HepG2 (cell line): ENCODE results near the gene RFX7. TPM values are rescaled to one million over a fixed set of nuclear protein-coding genes. Genes with fewer than 3 reads are reported as not detected.

Experiments
- ATAC-seq: fragments of 200-7000 bp; cut with Tn5 transposase; 3 replicates; pipeline ENCODE4 v1.9.1; 2020; ENCODE audit warnings: mild to moderate bottlenecking, moderate library complexity
- BruUV-seq: library from RNA; stranded (reverse); fragments of 400-500 nt; replicated peaks from 2 replicates; lab custom pipeline; 2021; lab: Mats Ljungman, UMichigan
- CTCF ChIA-PET: fragments of 300-600 bp; formaldehyde crosslinking; extraction: SDS; loops from one replicate; lab custom pipeline; 2021; ENCODE audit warnings: low total read pairs, inconsistent platforms, low intra/inter-chr PET ratio; lab: Yijun Ruan, JAX
- POLR2A ChIA-PET: fragments of 350-600 bp; sonication (Branson Sonifier 250); formaldehyde crosslinking; loops from one replicate; lab custom pipeline; 2020; ENCODE audit warnings: antibody characterized with exemption, inconsistent platforms; lab: Yijun Ruan, JAX
- DNase-seq: peaks from one replicate; pipeline ENCODE4 v3.0.0-alpha.2; 2015; ENCODE audit warnings: low spot score
- FAIRE-seq: peaks from 3 replicates; lab custom pipeline; 2011; peaks lifted over from hg19 to GRCh38; lab: Jason Lieb, UNC
- H2AFZ ChIP-seq: one replicate; pipeline ENCODE4 v1.6.1; 2011; ENCODE audit warnings: low read length, inconsistent platforms
- H3K27ac ChIP-seq: fragments of 300-600 bp; 3 replicates; pipeline ENCODE4 v1.8.0; 2011; ENCODE audit warnings: mixed run types, mild to moderate bottlenecking, mixed read lengths, low read length, inconsistent platforms; ENCODE audit not compliant: insufficient read depth; ENCODE audit errors: extremely low read length
- H3K27me3 ChIP-seq, 2 experiments: fragments of 200-600 bp in 1 of 2; 2 replicates in 1 of 2; 3 replicates in 1 of 2; pipeline versions ENCODE4 v1.6.0 to v1.8.0; 2011; ENCODE audit warnings: low read length in 2 of 2, mild to moderate bottlenecking in 2 of 2, moderate library complexity in 2 of 2, inconsistent platforms in 1 of 2; ENCODE audit not compliant: insufficient read depth in 2 of 2, control insufficient read depth in 1 of 2
- H3K36me3 ChIP-seq, 2 experiments: fragments of 200-600 bp in 1 of 2; replicated peaks in 1 of 2; 2 replicates in 1 of 2; 3 replicates in 1 of 2; pipeline versions ENCODE4 v1.5.1 to v1.8.0; 2011; ENCODE audit warnings: low read length in 2 of 2, inconsistent platforms in 1 of 2; ENCODE audit not compliant: insufficient read depth in 2 of 2, control insufficient read depth in 1 of 2
- H3K4me1 ChIP-seq: 2 replicates; pipeline ENCODE4 v1.5.1; 2012; ENCODE audit warnings: low read length, inconsistent platforms; ENCODE audit not compliant: insufficient read depth
- H3K4me2 ChIP-seq: 2 replicates; pipeline ENCODE4 v1.6.0; 2011; ENCODE audit warnings: low read depth, low read length, inconsistent platforms
- H3K4me3 ChIP-seq, 3 experiments: fragments of 200-600 bp in 1 of 3; sonication (generic), shearing (Covaris generic) in 1 of 3; replicated peaks in 1 of 3; 2 replicates each; pipeline ENCODE4 v1.5.1; 2011 to 2016; ENCODE audit warnings: low read length in 3 of 3, inconsistent platforms in 2 of 3, low read depth in 2 of 3, mild to moderate bottlenecking in 2 of 3, control low read depth in 1 of 3, mixed read lengths in 1 of 3; ENCODE audit not compliant: insufficient read depth in 1 of 3
- H3K79me2 ChIP-seq: one replicate; pipeline ENCODE4 v1.6.1; 2011; ENCODE audit warnings: low read length, inconsistent platforms; ENCODE audit not compliant: insufficient read depth
- H3K9ac ChIP-seq: 2 replicates; pipeline ENCODE4 v1.6.0; 2011; ENCODE audit warnings: mild to moderate bottlenecking, low read depth, low read length, inconsistent platforms; ENCODE audit not compliant: insufficient read depth
- H3K9me3 ChIP-seq: 2 replicates; pipeline ENCODE4 v1.5.1; 2012; ENCODE audit warnings: mild to moderate bottlenecking, low read length
- H4K20me1 ChIP-seq: 2 replicates; pipeline ENCODE4 v1.6.0; 2011; ENCODE audit warnings: inconsistent platforms, mild to moderate bottlenecking, low read length, moderate library complexity; ENCODE audit not compliant: insufficient read depth
- AHR ChIP-seq: IDR thresholded peaks from 2 replicates; pipeline ENCODE4 v1.6.1; 2018; ENCODE audit warnings: missing genetic modification reagents, missing compliant biosample characterization
- CBX1 ChIP-seq: IDR thresholded peaks from one replicate; pipeline ENCODE4 v1.6.1; 2016; ENCODE audit warnings: antibody characterized with exemption, low read depth
- HOXA3 ChIP-seq: sonication (generic); formaldehyde crosslinking; IDR thresholded peaks from 2 replicates; pipeline ENCODE4 v1.5.0; 2020; ENCODE audit warnings: missing genetic modification reagents
- JUNB ChIP-seq: sonication (generic); formaldehyde crosslinking; IDR thresholded peaks from 2 replicates; pipeline ENCODE4 v1.8.0; 2022; ENCODE audit warnings: missing genetic modification reagents, mild to moderate bottlenecking, borderline replicate concordance
- KLF13 ChIP-seq: sonication (generic); formaldehyde crosslinking; IDR thresholded peaks from 2 replicates; pipeline ENCODE4 v1.4.0; 2020; ENCODE audit warnings: mild to moderate bottlenecking, missing genetic modification reagents
- POLR2AphosphoS2 ChIP-seq: IDR thresholded peaks from 2 replicates; pipeline ENCODE4 v1.6.1; 2011; ENCODE audit warnings: low read depth, low read length, improper control_type of control experiment
- RFXAP ChIP-seq: sonication (generic); formaldehyde crosslinking; IDR thresholded peaks from 2 replicates; pipeline ENCODE4 v1.4.0; 2020; ENCODE audit warnings: missing genetic modification reagents, borderline replicate concordance
- RNF2 ChIP-seq: fragments of 450-650 bp; conservative IDR thresholded peaks from 2 replicates; pipeline ENCODE4 v1.6.1; 2016; ENCODE audit warnings: low read depth
- SIN3B ChIP-seq: fragments of 150-350 bp; IDR thresholded peaks from 2 replicates; pipeline ENCODE4 v1.6.1; 2014; ENCODE audit warnings: low read length
- TBP ChIP-seq: sonication (generic); formaldehyde crosslinking; IDR thresholded peaks from 2 replicates; pipeline ENCODE4 v1.5.0; 2020; ENCODE audit warnings: missing genetic modification reagents
- U2AF2 ChIP-seq: fragments of 200-400 bp; formaldehyde crosslinking; IDR thresholded peaks from 2 replicates; pipeline ENCODE4 v1.6.1; 2017; ENCODE audit warnings: low read depth, mild to moderate bottlenecking, low read length
- YEATS2 ChIP-seq: sonication (generic); formaldehyde crosslinking; IDR thresholded peaks from 2 replicates; pipeline ENCODE4 v1.4.0; 2020; ENCODE audit warnings: missing genetic modification reagents, borderline replicate concordance
- ZFAT ChIP-seq: sonication (generic); formaldehyde crosslinking; conservative IDR thresholded peaks from 2 replicates; pipeline ENCODE4 v1.8.1; 2023; ENCODE audit warnings: missing genetic modification reagents, inconsistent platforms
- ZNF343 ChIP-seq: sonication (generic); formaldehyde crosslinking; IDR thresholded peaks from 2 replicates; pipeline ENCODE4 v1.4.0; 2020; ENCODE audit warnings: mild to moderate bottlenecking, missing genetic modification reagents
- ZNF788 ChIP-seq: sonication (generic); formaldehyde crosslinking; IDR thresholded peaks from 2 replicates; pipeline ENCODE4 v1.5.0; 2020; ENCODE audit warnings: mild to moderate bottlenecking, missing genetic modification reagents, borderline replicate concordance
- WGBS: methylation state at CpG from one replicate; pipeline ENCODE4 v1.1.6; 2017; ENCODE audit warnings: low lambda C conversion rate; 5-methylcytosine and 5-hydroxymethylcytosine counted together
- in situ Hi-C: cut with HindIII; loops from 2 replicates; pipeline ENCODE4 v1.10.0; 2017; ENCODE audit warnings: low pct_unique_long_range_greater_than_20kb; ENCODE audit not compliant: extremely low pct_ligation_motif_present
- intact Hi-C: fragments of 100-400 bp; cut with micrococcal nuclease; formaldehyde crosslinking; loops from one replicate; pipeline ENCODE4 v1.10.0; 2022; ENCODE audit not compliant: unreplicated experiment
- polyA plus RNA-seq, 8 experiments: library from polyadenylated mRNA; depleted of rRNA in 3 of 8; stranded (reverse) in 7 of 8; unstranded in 1 of 8; fragments of >200 nt; fragmentation: Illumina TruSeq in 4 of 8; extraction: Trizol in 4 of 8; gene quantifications; 2 replicates each; pipeline versions ENCODE4 v1.2.1 to v1.2.3, GENCODE V29; 2011 to 2016; ENCODE audit warnings: low read depth in 4 of 8, missing spikeins in 1 of 8, mixed read lengths in 1 of 8; ENCODE audit not compliant: insufficient read depth in 1 of 8
- total RNA-seq, 5 experiments: library from RNA; depleted of rRNA; stranded (reverse); fragments of >200 nt; fragmentation: Illumina TruSeq; extraction: Trizol; gene quantifications; 2 replicates each; pipeline ENCODE4 v1.2.3, GENCODE V29; 2016; ENCODE audit warnings: low read depth in 1 of 5

Gene RFX7
- total and polyA plus RNA-seq, 2 of the 13 experiments (the other 11 are each of a cell fraction or from before 2014, with no cell fraction given) = 8.5 to 10.4 TPM

GRCh38 chr15:56124391-56124790, 119.3 kb downstream of the RFX7 start:
- no peak overlapping the region for H3K27ac ChIP-seq
- no peak for DNase-seq
- no peaks in the 10 kb centered on the region for H4K20me1 ChIP-seq
- peaks cover 35% of the 10 kb centered on the region for H3K9me3 ChIP-seq
- no peak overlapping the region for H2AFZ ChIP-seq
- FAIRE-seq = no peak
- no peak overlapping the region for H3K4me2 ChIP-seq
- in situ Hi-C loops = no loop called here
- ATAC-seq = no peak
- WGBS = 88% methylated on average over 4 of the region's 4 CpGs
- TF ChIP-seq POLR2AphosphoS2 = no peak
- TF ChIP-seq AHR = no peak
- TF ChIP-seq KLF13 = no peak
- TF ChIP-seq CBX1 = no peak
- TF ChIP-seq SIN3B = no peak
- no peak for TF ChIP-seq U2AF2
- TF ChIP-seq JUNB (CRISPR knock-in tag) = no peak
- no peak for TF ChIP-seq TBP (CRISPR knock-in tag)
- no peak for TF ChIP-seq HOXA3 (CRISPR knock-in tag)
- TF ChIP-seq ZNF343 (CRISPR knock-in tag) = no peak
- TF ChIP-seq ZFAT (CRISPR knock-in tag) = no peak
- no peak for TF ChIP-seq YEATS2 (CRISPR knock-in tag)
- TF ChIP-seq ZNF788 = no peak
- no peak for TF ChIP-seq RNF2
- TF ChIP-seq RFXAP (CRISPR knock-in tag) = no peak
- H3K79me2 ChIP-seq = no peaks in the 10 kb centered on the region
- H3K36me3 ChIP-seq = peaks cover 17 to 53% of the 10 kb centered on the region in 2 experiments
- H3K4me3 ChIP-seq = no peak overlapping the region
- no TSS peak for BruUV-seq
- no peaks in the 10 kb centered on the region for H3K27me3 ChIP-seq
- no peaks in the 10 kb centered on the region for H3K4me1 ChIP-seq
- ChIA-PET CTCF (no interaction called here), POLR2A (no interaction called here)
- intact Hi-C loops = no loop called here
- no peak overlapping the region for H3K9ac ChIP-seq
